ENCODE measurements around the gene COLEC11.
A peak's percentile ranks its signal among the peaks of the same experiment; 100 is the strongest.

The COLEC11 gene

GRCh38 chr2:3641181-3641580 lies 46.3 kb downstream of the COLEC11 start:
- DNase-seq = no peak

GRCh38 chr2:3641841-3642421 lies 47.0 kb downstream of the COLEC11 start:
- DNase-seq = no peak

GRCh38 chr2:3642521-3643215 lies 47.8 kb downstream of the COLEC11 start:
- no peak for DNase-seq

GRCh38 chr2:3643371-3644245 lies 48.7 kb downstream of the COLEC11 start:
- no peak for DNase-seq

- DNase-seq = no peak
Observed at GRCh38 chr2:3644246-3644525, 49.3 kb downstream of the COLEC11 start.

- no peak for DNase-seq
Observed at GRCh38 chr2:3644891-3645605, 50.1 kb downstream of the COLEC11 start.

- DNase-seq = no peak
Observed at GRCh38 chr2:3645745-3646389, 51.0 kb downstream of the COLEC11 start.

- no peak for DNase-seq
Observed at GRCh38 chr2:3646446-3646845, 51.5 kb downstream of the COLEC11 start.

- no peak for DNase-seq
Observed at GRCh38 chr2:3647246-3647645, 52.3 kb downstream of the COLEC11 start.

GRCh38 chr2:3647831-3648651 lies 53.1 kb downstream of the COLEC11 start:
- no peak for DNase-seq

GRCh38 chr2:3648652-3649177 lies 53.8 kb downstream of the COLEC11 start:
- no peak for DNase-seq

GRCh38 chr2:3649581-3649980 lies 54.7 kb downstream of the COLEC11 start:
- no peak for DNase-seq

GRCh38 chr2:3650140-3650920 lies 55.4 kb downstream of the COLEC11 start:
- no peak for DNase-seq

- peak; percentile 98 to 100 for DNase-seq
Observed at GRCh38 chr2:3651691-3652648, 57.1 kb downstream of the COLEC11 start.

GRCh38 chr2:3652896-3653625 lies 58.1 kb downstream of the COLEC11 start:
- DNase-seq = no peak

- DNase-seq = no peak
Observed at GRCh38 chr2:3654011-3654410, 59.1 kb downstream of the COLEC11 start.

GRCh38 chr2:3654531-3655225 lies 59.8 kb downstream of the COLEC11 start:
- no peak for DNase-seq

All from NCI-H2081 (cell line).